ENCODE data around the gene FAM180A.
"Not testable (repeated sequence)": the region's sequence is repeated elsewhere in the genome, so short reads cannot be mapped to it uniquely, and the experiment has no call there.

The FAM180A gene

GRCh38 chr7:135740889-135741288 lies 7.7 kb downstream of the FAM180A start:
- H3K4me3 ChIP-seq (ENCODE audit: low read depth, low read length) = no peak overlapping the region
- no peaks in the 10 kb centered on the region for H3K36me3 ChIP-seq (ENCODE audit: control insufficient read depth, insufficient read depth, low read length)
- no peaks in the 10 kb centered on the region for H3K9me3 ChIP-seq (ENCODE audit: control insufficient read depth, insufficient read depth, low read depth, low read length)
- no peak overlapping the region for H3K9ac ChIP-seq (ENCODE audit: low read length)
- H3K4me1 ChIP-seq (ENCODE audit: control insufficient read depth, insufficient read depth, low read length) = peaks cover 8% of the 10 kb centered on the region
- no peak overlapping the region for H3K27ac ChIP-seq (ENCODE audit: low read depth, low read length)
- no peaks in the 10 kb centered on the region for H3K27me3 ChIP-seq (ENCODE audit: control insufficient read depth, insufficient read depth, low read length)

DNA sequence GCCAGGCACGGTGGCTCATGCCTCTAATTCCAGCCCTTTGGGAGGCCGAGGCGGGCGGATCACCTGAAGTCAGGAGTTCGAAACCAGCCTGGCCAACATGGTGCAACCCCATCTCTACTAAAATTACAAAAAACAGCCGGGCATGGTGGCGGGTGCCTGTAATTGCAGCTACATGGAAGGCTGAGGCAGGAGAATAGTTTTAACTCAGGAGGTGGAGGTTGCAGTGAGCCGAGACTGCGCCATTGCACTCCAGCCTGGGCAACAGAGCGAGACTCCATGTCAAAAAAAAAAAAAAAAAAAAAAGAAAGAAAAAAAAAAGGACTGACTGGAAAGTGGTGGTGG lies 11.3 kb downstream of the FAM180A start:
- H3K36me3 ChIP-seq (ENCODE audit: control insufficient read depth, insufficient read depth, low read length); H3K27me3 ChIP-seq (ENCODE audit: control insufficient read depth, insufficient read depth, low read length); H3K9me3 ChIP-seq (ENCODE audit: control insufficient read depth, insufficient read depth, low read depth, low read length); H3K9ac ChIP-seq (ENCODE audit: low read length); H3K4me1 ChIP-seq (ENCODE audit: control insufficient read depth, insufficient read depth, low read length); H3K27ac ChIP-seq (ENCODE audit: low read depth, low read length); H3K4me3 ChIP-seq (ENCODE audit: low read depth, low read length): not testable (repeated sequence)

DNA sequence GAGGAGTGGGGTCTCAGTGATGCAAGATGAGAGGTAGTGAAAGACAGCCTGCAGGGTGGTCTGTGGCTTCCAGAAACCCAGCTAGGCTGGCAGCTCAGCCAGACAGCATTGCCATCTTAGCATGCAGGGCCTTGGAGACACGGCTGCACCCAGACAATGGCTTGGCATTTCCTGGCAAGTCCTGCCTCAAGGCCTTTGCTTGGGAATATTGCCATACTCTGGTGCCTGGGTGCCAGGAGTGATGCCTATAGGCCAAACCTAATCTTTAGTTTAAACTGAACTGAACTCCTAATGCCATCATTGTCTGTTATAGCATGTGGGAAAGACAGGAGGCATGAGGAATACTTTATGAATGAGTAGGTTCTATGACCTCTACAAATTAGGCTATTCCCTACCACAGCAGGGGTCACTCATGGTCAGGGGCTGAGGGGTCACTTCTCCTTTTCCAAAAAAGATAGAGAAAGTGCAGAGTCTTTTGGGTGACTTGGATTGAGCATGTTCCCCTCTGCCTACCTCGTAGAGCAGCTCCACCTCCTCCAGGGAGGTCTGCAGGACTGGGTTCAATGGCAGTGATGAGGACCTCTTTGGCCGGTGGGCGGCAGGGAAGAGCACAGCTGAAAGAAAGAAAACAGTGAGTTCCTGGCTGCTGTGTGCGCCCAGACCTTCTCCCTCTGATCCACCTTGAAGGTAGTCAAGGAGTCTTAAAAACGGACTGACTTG lies 11.9 kb downstream of the FAM180A start:
- Histone ChIP-seq H3K4me1 (ENCODE audit: control insufficient read depth, insufficient read depth, low read length) (no peaks in the 10 kb centered on the region), H3K27me3 (ENCODE audit: control insufficient read depth, insufficient read depth, low read length) (no peaks in the 10 kb centered on the region), H3K27ac (ENCODE audit: low read depth, low read length) (no peak overlapping the region), H3K9me3 (ENCODE audit: control insufficient read depth, insufficient read depth, low read depth, low read length) (no peaks in the 10 kb centered on the region), H3K36me3 (ENCODE audit: control insufficient read depth, insufficient read depth, low read length) (no peaks in the 10 kb centered on the region), H3K4me3 (ENCODE audit: low read depth, low read length) (no peak overlapping the region), H3K9ac (ENCODE audit: low read length) (no peak overlapping the region)

DNA sequence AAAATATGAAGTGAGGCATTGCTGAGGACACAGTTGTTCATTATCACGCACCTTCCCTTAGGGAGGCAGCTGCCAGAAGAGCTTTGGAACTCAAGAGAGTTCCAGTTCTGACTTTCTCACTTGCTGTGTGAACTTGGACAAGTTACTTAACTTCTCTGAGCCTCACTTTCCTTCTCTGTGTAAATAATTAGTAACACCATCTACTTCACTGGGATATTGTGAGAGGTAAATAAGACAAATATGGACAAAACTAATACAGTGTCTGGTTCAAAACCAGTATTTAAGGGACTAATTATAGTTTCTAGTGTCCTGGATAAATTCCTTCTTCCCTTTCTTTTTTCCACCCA lies 14.3 kb downstream of the FAM180A start:
- no peak overlapping the region for H3K9ac ChIP-seq (ENCODE audit: low read length)
- H3K27ac ChIP-seq (ENCODE audit: low read depth, low read length) = no peak overlapping the region
- H3K27me3 ChIP-seq (ENCODE audit: control insufficient read depth, insufficient read depth, low read length) = no peaks in the 10 kb centered on the region
- no peaks in the 10 kb centered on the region for H3K4me1 ChIP-seq (ENCODE audit: control insufficient read depth, insufficient read depth, low read length)
- no peak overlapping the region for H3K4me3 ChIP-seq (ENCODE audit: low read depth, low read length)
- H3K36me3 ChIP-seq (ENCODE audit: control insufficient read depth, insufficient read depth, low read length) = no peaks in the 10 kb centered on the region
- no peaks in the 10 kb centered on the region for H3K9me3 ChIP-seq (ENCODE audit: control insufficient read depth, insufficient read depth, low read depth, low read length)

- Histone ChIP-seq H3K4me3 (ENCODE audit: low read depth, low read length) (no peak overlapping the region), H3K9me3 (ENCODE audit: control insufficient read depth, insufficient read depth, low read depth, low read length) (no peaks in the 10 kb centered on the region), H3K27ac (ENCODE audit: low read depth, low read length) (no peak overlapping the region), H3K4me1 (ENCODE audit: control insufficient read depth, insufficient read depth, low read length) (peaks cover 2% of the 10 kb centered on the region), H3K27me3 (ENCODE audit: control insufficient read depth, insufficient read depth, low read length) (no peaks in the 10 kb centered on the region), H3K36me3 (ENCODE audit: control insufficient read depth, insufficient read depth, low read length) (no peaks in the 10 kb centered on the region), H3K9ac (ENCODE audit: low read length) (no peak overlapping the region)
Observed at GRCh38 chr7:135733603-135734342, 14.8 kb downstream of the FAM180A start.

DNA sequence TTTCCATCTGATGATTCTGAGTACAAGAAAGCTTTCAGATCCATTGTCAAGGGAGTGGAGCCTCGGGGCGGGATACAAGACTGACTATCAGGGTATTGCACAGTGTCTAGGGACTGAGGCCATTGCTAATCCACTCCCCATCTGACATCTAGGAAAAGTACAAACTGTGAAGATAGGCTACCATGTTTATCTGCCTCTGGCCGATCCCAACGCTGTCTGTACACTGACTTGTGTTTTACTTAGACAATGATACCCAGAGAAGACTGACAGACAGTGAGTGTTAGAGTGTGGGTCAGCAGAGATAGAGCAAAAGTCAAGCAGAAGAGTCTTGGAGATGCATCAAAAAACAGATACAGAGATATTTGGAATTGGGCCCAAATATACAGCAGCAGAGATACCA lies 17.5 kb downstream of the FAM180A start:
- Histone ChIP-seq H3K27me3 (ENCODE audit: control insufficient read depth, insufficient read depth, low read length) (no peaks in the 10 kb centered on the region), H3K4me1 (ENCODE audit: control insufficient read depth, insufficient read depth, low read length) (peaks cover 11% of the 10 kb centered on the region), H3K36me3 (ENCODE audit: control insufficient read depth, insufficient read depth, low read length) (no peaks in the 10 kb centered on the region), H3K27ac (ENCODE audit: low read depth, low read length) (no peak overlapping the region), H3K4me3 (ENCODE audit: low read depth, low read length) (no peak overlapping the region), H3K9ac (ENCODE audit: low read length) (no peak overlapping the region), H3K9me3 (ENCODE audit: control insufficient read depth, insufficient read depth, low read depth, low read length) (no peaks in the 10 kb centered on the region)

DNA sequence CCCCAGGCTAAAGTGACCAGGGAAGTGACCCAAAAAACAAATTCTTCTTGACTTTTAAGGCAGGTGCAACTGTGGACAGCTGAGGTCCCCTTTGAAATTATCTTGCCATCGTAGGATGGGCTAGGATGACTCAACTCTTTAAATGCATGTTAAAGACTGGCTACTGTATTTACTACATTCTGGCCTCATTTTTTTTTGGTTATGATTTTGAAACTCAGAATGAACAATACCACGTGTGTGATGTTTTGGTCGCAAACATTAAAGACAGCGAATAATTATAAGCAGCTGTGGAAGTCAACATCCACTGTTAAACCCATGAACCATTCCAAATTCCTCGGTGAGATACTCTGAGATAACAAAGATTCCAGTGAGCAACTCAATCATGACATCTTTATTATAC lies 19.4 kb downstream of the FAM180A start:
- Histone ChIP-seq H3K4me1 (ENCODE audit: control insufficient read depth, insufficient read depth, low read length) (peaks cover 11% of the 10 kb centered on the region), H3K4me3 (ENCODE audit: low read depth, low read length) (no peak overlapping the region), H3K27me3 (ENCODE audit: control insufficient read depth, insufficient read depth, low read length) (no peaks in the 10 kb centered on the region), H3K9ac (ENCODE audit: low read length) (no peak overlapping the region), H3K9me3 (ENCODE audit: control insufficient read depth, insufficient read depth, low read depth, low read length) (no peaks in the 10 kb centered on the region), H3K36me3 (ENCODE audit: control insufficient read depth, insufficient read depth, low read length) (no peaks in the 10 kb centered on the region), H3K27ac (ENCODE audit: low read depth, low read length) (no peak overlapping the region)

DNA sequence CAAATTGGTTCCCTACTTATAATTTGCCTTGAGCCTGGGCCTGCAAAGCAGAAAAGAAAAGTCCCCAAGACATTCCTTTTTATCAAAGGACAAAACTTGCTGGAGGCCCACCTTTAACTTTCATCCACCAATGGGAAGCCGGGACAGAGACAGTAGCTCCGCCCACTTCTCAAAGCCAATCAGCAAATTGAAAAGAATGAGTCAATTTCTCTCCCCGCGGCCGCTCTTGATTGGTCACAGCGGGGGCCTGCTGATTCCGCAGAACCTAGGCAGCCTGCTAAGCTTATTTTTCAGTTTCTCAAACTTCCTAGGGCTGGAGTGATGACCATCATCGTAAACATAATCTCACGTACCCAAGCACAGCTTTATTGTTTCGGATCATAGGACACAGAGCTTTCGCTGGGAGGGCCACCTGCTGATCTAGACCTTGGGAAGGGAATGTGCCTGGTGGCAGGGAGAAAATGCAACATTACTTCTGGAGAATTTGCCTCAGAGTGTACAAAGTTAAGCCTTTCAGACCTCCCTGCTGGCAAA lies 20.4 kb downstream of the FAM180A start, which contains the start of gene SLC13A4:
SLC13A4 (minus strand) TSS at position 51 of the 534 bp plus-strand sequence. CDS start 690 bp downstream, outside the sequence.
- no peak within 1 kb of the TSS for H3K27ac ChIP-seq (ENCODE audit: low read depth, low read length)
- H3K9ac ChIP-seq (ENCODE audit: low read length) = peak within 1 kb of the TSS; percentile 29
- no peaks in the 10 kb centered on the region for H3K36me3 ChIP-seq (ENCODE audit: control insufficient read depth, insufficient read depth, low read length)
- peak within 1 kb of the TSS; percentile 58 for H3K4me3 ChIP-seq (ENCODE audit: low read depth, low read length)
- peaks cover 11% of the 10 kb centered on the region for H3K4me1 ChIP-seq (ENCODE audit: control insufficient read depth, insufficient read depth, low read length)
- no peaks in the 10 kb centered on the region for H3K27me3 ChIP-seq (ENCODE audit: control insufficient read depth, insufficient read depth, low read length)
- no peaks in the 10 kb centered on the region for H3K9me3 ChIP-seq (ENCODE audit: control insufficient read depth, insufficient read depth, low read depth, low read length)

GRCh38 chr7:135726911-135727673 lies 21.5 kb downstream of the FAM180A start:
- Histone ChIP-seq H3K4me1 (ENCODE audit: control insufficient read depth, insufficient read depth, low read length) (peaks cover 11% of the 10 kb centered on the region), H3K9me3 (ENCODE audit: control insufficient read depth, insufficient read depth, low read depth, low read length) (no peaks in the 10 kb centered on the region), H3K27ac (ENCODE audit: low read depth, low read length) (no peak overlapping the region), H3K4me3 (ENCODE audit: low read depth, low read length) (no peak overlapping the region), H3K36me3 (ENCODE audit: control insufficient read depth, insufficient read depth, low read length) (no peaks in the 10 kb centered on the region), H3K9ac (ENCODE audit: low read length) (no peak overlapping the region), H3K27me3 (ENCODE audit: control insufficient read depth, insufficient read depth, low read length) (no peaks in the 10 kb centered on the region)

DNA sequence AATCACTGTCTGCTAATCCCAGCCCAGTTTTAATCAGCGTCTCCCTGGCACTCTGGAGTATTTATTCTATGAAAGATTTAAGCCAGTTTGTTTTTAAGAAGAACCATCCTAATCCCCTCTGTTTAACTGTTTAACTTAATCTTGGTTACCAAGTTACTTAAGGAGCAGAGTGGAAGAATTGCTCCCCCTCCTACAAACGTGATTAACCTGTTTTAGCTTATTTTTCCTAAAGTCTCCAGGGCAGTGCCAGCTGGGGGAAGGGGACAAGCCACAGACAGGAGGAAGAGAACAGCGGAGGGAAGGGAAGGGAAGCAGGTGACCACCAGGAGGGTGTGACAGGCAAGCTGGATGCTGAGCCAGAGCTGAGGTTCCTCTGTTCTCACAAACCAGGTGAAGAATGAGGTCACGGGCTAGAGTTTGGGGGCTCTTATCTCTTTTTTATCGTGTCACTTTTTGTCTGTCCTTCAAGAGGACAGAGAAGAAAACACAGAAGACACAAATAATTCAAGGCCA lies 22.3 kb downstream of the FAM180A start:
- Histone ChIP-seq H3K36me3 (ENCODE audit: control insufficient read depth, insufficient read depth, low read length) (no peaks in the 10 kb centered on the region), H3K27ac (ENCODE audit: low read depth, low read length) (no peak overlapping the region), H3K9ac (ENCODE audit: low read length) (no peak overlapping the region), H3K4me1 (ENCODE audit: control insufficient read depth, insufficient read depth, low read length) (peaks cover 11% of the 10 kb centered on the region), H3K27me3 (ENCODE audit: control insufficient read depth, insufficient read depth, low read length) (no peaks in the 10 kb centered on the region), H3K9me3 (ENCODE audit: control insufficient read depth, insufficient read depth, low read depth, low read length) (no peaks in the 10 kb centered on the region), H3K4me3 (ENCODE audit: low read depth, low read length) (no peak overlapping the region)

- Histone ChIP-seq H3K4me1 (ENCODE audit: control insufficient read depth, insufficient read depth, low read length) (peaks cover 6% of the 10 kb centered on the region), H3K27me3 (ENCODE audit: control insufficient read depth, insufficient read depth, low read length) (no peaks in the 10 kb centered on the region), H3K27ac (ENCODE audit: low read depth, low read length) (no peak overlapping the region), H3K4me3 (ENCODE audit: low read depth, low read length) (no peak overlapping the region), H3K36me3 (ENCODE audit: control insufficient read depth, insufficient read depth, low read length) (no peaks in the 10 kb centered on the region), H3K9me3 (ENCODE audit: control insufficient read depth, insufficient read depth, low read depth, low read length) (no peaks in the 10 kb centered on the region), H3K9ac (ENCODE audit: low read length) (no peak overlapping the region)
Observed at GRCh38 chr7:135723411-135723810, 25.2 kb downstream of the FAM180A start.

Data from HUES6 (cell line).